ENCODE measurements around the gene CALML5. TPM values are rescaled to one million over a fixed set of nuclear protein-coding genes. Genes with fewer than 3 reads are reported as not detected.

Gene CALML5
- total RNA-seq, 1 donor from 2014 or later: not detected

DNA sequence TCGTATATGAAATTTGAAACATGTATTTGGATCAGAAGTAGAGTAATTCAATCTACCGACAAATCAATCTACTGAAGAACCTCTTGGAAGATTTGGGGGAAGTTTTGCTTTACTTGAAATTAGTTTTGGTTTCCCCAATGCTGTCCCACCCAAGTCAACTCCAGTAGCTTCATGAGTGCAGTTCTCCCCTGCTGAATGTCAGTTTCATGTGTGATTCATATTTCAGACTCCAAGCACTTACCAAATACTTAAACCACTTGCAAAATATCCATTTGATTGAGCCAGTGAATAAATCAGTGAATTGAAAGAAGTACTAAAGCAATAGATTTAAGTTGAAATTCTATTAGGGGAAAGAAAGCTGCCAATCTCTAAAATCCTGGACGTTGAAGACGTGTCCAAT, 9.3 kb downstream of the CALML5 start:
- no peaks in the 10 kb centered on the region for H3K36me3 ChIP-seq (ENCODE audit: control insufficient read depth, insufficient read depth, low read length)
- DNase-seq (ENCODE audit: low read depth): no peak
- no peak overlapping the region for H3K4me3 ChIP-seq (ENCODE audit: low read depth, low read length)
- no peaks in the 10 kb centered on the region for H3K27me3 ChIP-seq (ENCODE audit: control insufficient read depth, insufficient read depth, low read length)
- no peak for TF ChIP-seq CTCF (IDR thresholded peaks at IDR 0.05; ENCODE audit: insufficient read depth, low read length, poor library complexity, severe bottlenecking)

- DNase-seq (ENCODE audit: low read depth): no peak
- no peak for TF ChIP-seq CTCF (IDR thresholded peaks at IDR 0.05; ENCODE audit: insufficient read depth, low read length, poor library complexity, severe bottlenecking)
- Histone ChIP-seq H3K4me3 (ENCODE audit: low read depth, low read length) (no peak overlapping the region), H3K36me3 (ENCODE audit: control insufficient read depth, insufficient read depth, low read length) (no peaks in the 10 kb centered on the region), H3K27me3 (ENCODE audit: control insufficient read depth, insufficient read depth, low read length) (no peaks in the 10 kb centered on the region)
These were observed 10.9 kb downstream of the CALML5 start for GRCh38 chr10:5488272-5489161.

GRCh38 chr10:5486853-5487235, 12.5 kb downstream of the CALML5 start:
- Histone ChIP-seq H3K36me3 (ENCODE audit: control insufficient read depth, insufficient read depth, low read length) (no peaks in the 10 kb centered on the region), H3K4me3 (ENCODE audit: low read depth, low read length) (no peak overlapping the region), H3K27me3 (ENCODE audit: control insufficient read depth, insufficient read depth, low read length) (no peaks in the 10 kb centered on the region)
- no peak for TF ChIP-seq CTCF (IDR thresholded peaks at IDR 0.05; ENCODE audit: insufficient read depth, low read length, poor library complexity, severe bottlenecking)
- DNase-seq (ENCODE audit: low read depth): no peak

GRCh38 chr10:5485948-5486852, 13.2 kb downstream of the CALML5 start:
- no peak for DNase-seq (ENCODE audit: low read depth)
- Histone ChIP-seq H3K27me3 (ENCODE audit: control insufficient read depth, insufficient read depth, low read length) (no peaks in the 10 kb centered on the region), H3K36me3 (ENCODE audit: control insufficient read depth, insufficient read depth, low read length) (no peaks in the 10 kb centered on the region), H3K4me3 (ENCODE audit: low read depth, low read length) (no peak overlapping the region)
- no peak for TF ChIP-seq CTCF (IDR thresholded peaks at IDR 0.05; ENCODE audit: insufficient read depth, low read length, poor library complexity, severe bottlenecking)

- Histone ChIP-seq H3K4me3 (ENCODE audit: low read depth, low read length) (no peak overlapping the region), H3K27me3 (ENCODE audit: control insufficient read depth, insufficient read depth, low read length) (no peaks in the 10 kb centered on the region), H3K36me3 (ENCODE audit: control insufficient read depth, insufficient read depth, low read length) (no peaks in the 10 kb centered on the region)
- no peak for TF ChIP-seq CTCF (IDR thresholded peaks at IDR 0.05; ENCODE audit: insufficient read depth, low read length, poor library complexity, severe bottlenecking)
- DNase-seq (ENCODE audit: low read depth): no peak
These were observed 14.1 kb downstream of the CALML5 start for GRCh38 chr10:5485290-5485689.
